GM12878 (cell line): ENCODE data around the gene LTBP4. TPM values are rescaled to one million over a fixed set of nuclear protein-coding genes. Genes with fewer than 3 reads are reported as not detected.

Source experiments
- ATAC-seq: fragments of 200-7000 bp; cut with Tn5 transposase; 3 replicates; pipeline ENCODE4 v1.9.1; 2020; ENCODE audit warnings: mild to moderate bottlenecking, moderate library complexity
- BruUV-seq: library from RNA; stranded (reverse); fragments of 400-500 nt; replicated peaks from 2 replicates; lab custom pipeline; 2021; lab: Mats Ljungman, UMichigan
- CTCF ChIA-PET: fragments of 300-600 bp; sonication (Branson Sonifier 250); formaldehyde crosslinking; extraction: SDS; loops from one replicate; lab custom pipeline; 2021; ENCODE audit warnings: inconsistent platforms; lab: Yijun Ruan, JAX
- POLR2A ChIA-PET: fragments of 350-600 bp; formaldehyde crosslinking; extraction: SDS; loops from one replicate; lab custom pipeline; 2021; ENCODE audit warnings: inconsistent platforms; lab: Charles Lee
- RAD21 ChIA-PET: fragments of 300-600 bp; sonication (Branson Sonifier 250); formaldehyde crosslinking; loops from one replicate; lab custom pipeline; 2023; ENCODE audit warnings: antibody characterized with exemption; ENCODE audit not compliant: unreplicated experiment; lab: Charles Lee
- SMC1A ChIA-PET: fragments of 300-600 bp; sonication (Branson Sonifier 250); formaldehyde crosslinking; loops from one replicate; lab custom pipeline; 2023; ENCODE audit not compliant: unreplicated experiment, uncharacterized antibody; lab: Charles Lee
- DNase-seq: peaks from one replicate; pipeline ENCODE4 v3.0.0-alpha.2; 2011; ENCODE audit warnings: low read depth, low spot score
- FAIRE-seq: peaks from 3 replicates; lab custom pipeline; 2011; peaks lifted over from hg19 to GRCh38; lab: Jason Lieb, UNC
- H2AFZ ChIP-seq: 2 replicates; pipeline ENCODE4 v1.6.0; 2011; ENCODE audit warnings: low read depth, low read length, control low read depth; ENCODE audit not compliant: control insufficient read depth
- H3K27ac ChIP-seq: 2 replicates; pipeline ENCODE4 v1.5.1; 2011; ENCODE audit warnings: control low read depth; ENCODE audit not compliant: control insufficient read depth, insufficient read depth
- H3K27me3 ChIP-seq, 2 experiments: replicated peaks in 1 of 2; 2 replicates each; pipeline versions ENCODE4 v1.6.0 to v1.6.1; 2011; ENCODE audit warnings: low read length in 1 of 2; ENCODE audit not compliant: control insufficient read depth in 2 of 2, insufficient read depth in 2 of 2
- H3K36me3 ChIP-seq, 2 experiments: 2 replicates each; pipeline ENCODE4 v1.5.1; 2011; ENCODE audit warnings: low read length in 1 of 2; ENCODE audit not compliant: control insufficient read depth in 2 of 2, insufficient read depth in 2 of 2
- H3K4me1 ChIP-seq: 2 replicates; pipeline ENCODE4 v1.6.1; 2011; ENCODE audit warnings: mild to moderate bottlenecking, low read length, moderate library complexity, mixed read lengths; ENCODE audit not compliant: control insufficient read depth, insufficient read depth
- H3K4me2 ChIP-seq: 2 replicates; pipeline ENCODE4 v1.6.0; 2011; ENCODE audit warnings: control low read depth; ENCODE audit not compliant: control insufficient read depth, insufficient read depth
- H3K4me3 ChIP-seq: fragments of 200-600 bp; sonication (generic); 2 replicates; pipeline ENCODE4 v1.5.1; 2016
- H3K79me2 ChIP-seq: 2 replicates; pipeline ENCODE4 v1.6.0; 2011; ENCODE audit warnings: low read length; ENCODE audit not compliant: control insufficient read depth, insufficient read depth
- H3K9ac ChIP-seq: 2 replicates; pipeline ENCODE4 v1.8.0; 2011; ENCODE audit warnings: low read length, control low read depth, mixed read lengths; ENCODE audit not compliant: control insufficient read depth, insufficient read depth
- H3K9me3 ChIP-seq: replicated peaks from 3 replicates; pipeline ENCODE4 v1.5.1; 2011; ENCODE audit warnings: mild to moderate bottlenecking, low read length; ENCODE audit not compliant: control insufficient read depth, insufficient read depth
- H4K20me1 ChIP-seq: 2 replicates; pipeline ENCODE4 v1.6.0; 2011; ENCODE audit not compliant: control insufficient read depth, insufficient read depth
- BACH1 ChIP-seq: fragments of 450-650 bp; IDR thresholded peaks from 2 replicates; pipeline ENCODE4 v1.6.1; 2017; ENCODE audit warnings: mild to moderate bottlenecking, borderline replicate concordance
- DPF2 ChIP-seq: fragments of 450-650 bp; IDR thresholded peaks from 2 replicates; pipeline ENCODE4 v1.6.1; 2017; ENCODE audit warnings: mild to moderate bottlenecking
- E4F1 ChIP-seq: fragments of 450-650 bp; IDR thresholded peaks from 2 replicates; pipeline ENCODE4 v1.6.1; 2018; ENCODE audit warnings: borderline replicate concordance, mild to moderate bottlenecking; ENCODE audit not compliant: partially characterized antibody
- KLF5 ChIP-seq: fragments of 450-650 bp; IDR thresholded peaks from 2 replicates; pipeline ENCODE4 v1.6.1; 2014; ENCODE audit warnings: mild to moderate bottlenecking; ENCODE audit not compliant: partially characterized antibody
- MEF2B ChIP-seq: fragments of 450-650 bp; IDR thresholded peaks from 2 replicates; pipeline ENCODE4 v1.6.1; 2018; ENCODE audit warnings: mild to moderate bottlenecking, moderate library complexity; ENCODE audit not compliant: partially characterized antibody, poor library complexity, severe bottlenecking
- MTA3 ChIP-seq: IDR thresholded peaks from 2 replicates; pipeline ENCODE4 v1.6.1; 2012; ENCODE audit warnings: low read length, inconsistent platforms, borderline replicate concordance
- NR2C1 ChIP-seq: fragments of 450-650 bp; IDR thresholded peaks from 2 replicates; pipeline ENCODE4 v1.6.1; 2017; ENCODE audit warnings: antibody characterized with exemption, mild to moderate bottlenecking, moderate library complexity
- NR2C2 ChIP-seq: IDR thresholded peaks from 2 replicates; pipeline ENCODE4 v1.6.1; 2011; ENCODE audit warnings: borderline replicate concordance, low read depth; ENCODE audit not compliant: control insufficient read depth, insufficient read length
- POLR2AphosphoS5 ChIP-seq: IDR thresholded peaks from 2 replicates; pipeline ENCODE4 v1.6.1; 2011; ENCODE audit warnings: mild to moderate bottlenecking, low read length, inconsistent platforms
- RAD21 ChIP-seq: IDR thresholded peaks from 2 replicates; pipeline ENCODE4 v1.6.1; 2011; ENCODE audit warnings: mild to moderate bottlenecking, low read depth, low read length, moderate library complexity; ENCODE audit not compliant: insufficient read depth
- RAD51 ChIP-seq: fragments of 450-650 bp; IDR thresholded peaks from 2 replicates; pipeline ENCODE4 v1.6.1; 2016; ENCODE audit warnings: moderate library complexity, mild to moderate bottlenecking, inconsistent platforms
- RBBP5 ChIP-seq: fragments of 200-600 bp; sonication (generic); conservative IDR thresholded peaks from 2 replicates; pipeline ENCODE4 v1.6.1; 2016
- SKIL ChIP-seq: fragments of 450-650 bp; IDR thresholded peaks from 2 replicates; pipeline ENCODE4 v1.6.1; 2017; ENCODE audit warnings: mild to moderate bottlenecking, low read depth, inconsistent platforms; ENCODE audit not compliant: poor library complexity, severe bottlenecking
- SPI1 ChIP-seq: IDR thresholded peaks from 2 replicates; pipeline ENCODE4 v1.6.1; 2011; ENCODE audit warnings: low read depth, mild to moderate bottlenecking, low read length, moderate library complexity, borderline replicate concordance; ENCODE audit not compliant: insufficient read depth
- STAT3 ChIP-seq: IDR thresholded peaks from 2 replicates; pipeline ENCODE4 v1.6.1; 2011; ENCODE audit warnings: low read depth, low read length, improper control_type of control experiment
- SUPT20H ChIP-seq: IDR thresholded peaks from 2 replicates; pipeline ENCODE4 v1.6.1; 2011; ENCODE audit warnings: low read depth, mild to moderate bottlenecking, low read length, moderate library complexity, borderline replicate concordance; ENCODE audit not compliant: control insufficient read depth
- TARDBP ChIP-seq: IDR thresholded peaks from 2 replicates; pipeline ENCODE4 v1.6.1; 2016; ENCODE audit warnings: borderline replicate concordance
- WRNIP1 ChIP-seq: IDR thresholded peaks from 2 replicates; pipeline ENCODE4 v1.6.1; 2011; ENCODE audit warnings: low read depth, low read length, improper control_type of control experiment, borderline replicate concordance
- ZNF217 ChIP-seq: fragments of 450-650 bp; IDR thresholded peaks from 2 replicates; pipeline ENCODE4 v1.6.1; 2017; ENCODE audit warnings: antibody characterized with exemption, mild to moderate bottlenecking
- WGBS: methylation state at CpG from one replicate; pipeline ENCODE4 v1.1.6; 2016; ENCODE audit warnings: low lambda C conversion rate; ENCODE audit not compliant: insufficient replicate concordance, insufficient coverage; ENCODE audit errors: missing lambda C conversion rate; 5-methylcytosine and 5-hydroxymethylcytosine counted together
- in situ Hi-C: fragments of 300-500 bp; cut with MboI; formaldehyde crosslinking; loops from 9 replicates; pipeline ENCODE4 v1.14.3; 2018; ENCODE audit warnings: mixed read lengths
- intact Hi-C: fragments of 100-400 bp; cut with micrococcal nuclease; formaldehyde crosslinking; loops from one replicate; pipeline ENCODE4 v1.14.2; 2022; ENCODE audit not compliant: unreplicated experiment
- polyA plus RNA-seq, 11 experiments: library from polyadenylated mRNA; depleted of rRNA in 4 of 11; unstranded in 6 of 11; stranded (reverse) in 5 of 11; fragments of >200 nt; fragmentation: Nextera tagmentation in 4 of 11; fragmentation: Illumina TruSeq in 1 of 11; extraction: Ambion mirVana in 4 of 11; extraction: Trizol in 1 of 11; gene quantifications; 1 replicate in 1 of 11; 2 replicates in 10 of 11; pipeline versions ENCODE4 v1.2.1 to v1.2.3, GENCODE V29; 2011 to 2016; ENCODE audit warnings: inconsistent platforms in 2 of 11, missing spikeins in 2 of 11, low read depth in 1 of 11
- total RNA-seq, 4 experiments: library from RNA; depleted of rRNA in 3 of 4; stranded (reverse); fragments of >200 nt in 3 of 4; fragmentation: Illumina TruSeq in 1 of 4; extraction: Trizol in 1 of 4; gene quantifications; 2 replicates each; pipeline versions ENCODE4 v1.2.1 to v1.2.3, GENCODE V29; 2013 to 2021

Gene LTBP4
- total and polyA plus RNA-seq, 10 of the 15 experiments (the other 5 are each of a cell fraction or from before 2014, with no cell fraction given) = 0.09 to 34.6 (median 8.5) TPM; not detected in 1

- in situ Hi-C loops = loop anchor here (10.0 kb wide), 1 partner anchor 504 kb away; no protein-coding TSS in a partner anchor
- ChIA-PET CTCF (interaction anchor here (1.3 to 2.0 kb wide), 2 partner anchors 17 to 169 kb away, joined by 3 to 10 read pairs; no protein-coding TSS in a partner anchor), RAD21 (no interaction called here), SMC1A (interaction anchor here (2.0 kb wide), 1 partner anchor 16 kb away, joined by 7 read pairs; no protein-coding TSS in a partner anchor), POLR2A (no interaction called here)
- Histone ChIP-seq H3K4me1 (peaks cover 10% of the 10 kb centered on the region; the same call in 1 of the 2 replicates), H3K4me2 (no peak overlapping the region), H3K9me3 (no peaks in the 10 kb centered on the region; the same call in 2 of the 3 replicates), H3K27me3 (no peaks in the 10 kb centered on the region), H2AFZ (no peak overlapping the region), H3K4me3 (no peak overlapping the region), H3K36me3 (no peaks in the 10 kb centered on the region), H3K79me2 (no peaks in the 10 kb centered on the region), H4K20me1 (no peaks in the 10 kb centered on the region), H3K27ac (no peak overlapping the region), H3K9ac (no peak overlapping the region)
- intact Hi-C loops = no loop called here
- no peak for DNase-seq
- ATAC-seq = no peak
- WGBS = over 99% methylated on average over 8 of the region's 8 CpGs
- TF ChIP-seq POLR2AphosphoS5 (no peak), KLF5 (no peak), SPI1 (no peak), SKIL (no peak), TARDBP (no peak), BACH1 (no peak), SUPT20H (no peak), DPF2 (no peak), STAT3 (no peak), ZNF217 (no peak), MEF2B (no peak), WRNIP1 (no peak), RAD21 (no peak), E4F1 (no peak), NR2C1 (no peak), RAD51 (no peak), RBBP5 (no peak), NR2C2 (no peak), MTA3 (no peak)
- no TSS peak for BruUV-seq
- FAIRE-seq = no peak
Measured at GRCh38 chr19:40650749-40651305, 49.7 kb downstream of the LTBP4 start.
